ENCODE data around the gene CRBN.

DNA sequence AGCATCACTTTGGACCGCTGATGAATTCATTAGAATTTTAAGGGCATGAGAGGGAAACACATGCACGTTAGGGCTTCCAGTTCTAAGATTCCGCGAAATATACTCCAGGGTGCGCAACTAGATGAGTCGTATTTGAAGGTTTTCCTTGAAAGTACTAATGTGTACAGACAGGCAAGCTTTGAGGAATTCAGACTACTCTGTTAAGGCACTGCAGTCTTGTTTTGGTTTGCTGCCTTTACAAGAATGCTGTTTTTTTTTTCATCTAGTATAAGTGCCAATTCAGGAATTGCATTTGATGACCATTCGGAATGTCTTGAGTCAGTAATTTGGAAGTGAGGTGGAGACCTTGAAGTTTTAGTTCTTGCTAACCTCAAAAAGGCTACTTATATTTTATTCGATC lies 33.7 kb downstream of the CRBN start:
- TF ChIP-seq, protein P1, sequence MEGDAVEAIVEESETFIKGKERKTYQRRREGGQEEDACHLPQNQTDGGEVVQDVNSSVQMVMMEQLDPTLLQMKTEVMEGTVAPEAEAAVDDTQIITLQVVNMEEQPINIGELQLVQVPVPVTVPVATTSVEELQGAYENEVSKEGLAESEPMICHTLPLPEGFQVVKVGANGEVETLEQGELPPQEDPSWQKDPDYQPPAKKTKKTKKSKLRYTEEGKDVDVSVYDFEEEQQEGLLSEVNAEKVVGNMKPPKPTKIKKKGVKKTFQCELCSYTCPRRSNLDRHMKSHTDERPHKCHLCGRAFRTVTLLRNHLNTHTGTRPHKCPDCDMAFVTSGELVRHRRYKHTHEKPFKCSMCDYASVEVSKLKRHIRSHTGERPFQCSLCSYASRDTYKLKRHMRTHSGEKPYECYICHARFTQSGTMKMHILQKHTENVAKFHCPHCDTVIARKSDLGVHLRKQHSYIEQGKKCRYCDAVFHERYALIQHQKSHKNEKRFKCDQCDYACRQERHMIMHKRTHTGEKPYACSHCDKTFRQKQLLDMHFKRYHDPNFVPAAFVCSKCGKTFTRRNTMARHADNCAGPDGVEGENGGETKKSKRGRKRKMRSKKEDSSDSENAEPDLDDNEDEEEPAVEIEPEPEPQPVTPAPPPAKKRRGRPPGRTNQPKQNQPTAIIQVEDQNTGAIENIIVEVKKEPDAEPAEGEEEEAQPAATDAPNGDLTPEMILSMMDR (IDR thresholded peaks at IDR 0.05): no peak
- no peak for TF ChIP-seq POLR2AphosphoS5 (IDR thresholded peaks at IDR 0.05)
- no peak for TF ChIP-seq EP300 (IDR thresholded peaks at IDR 0.05)
- TF ChIP-seq POLR2A (IDR thresholded peaks at IDR 0.05): no peak
